GM13977 (cell line): Measurements from ENCODE around the gene RNF225.

Source experiments
- DNase-seq: peaks from one replicate; pipeline ENCODE4 v3.0.0; 2012; ENCODE audit warnings: low spot score
- in situ Hi-C: fragments of 300-500 bp; cut with MboI; formaldehyde crosslinking; loops from one replicate; pipeline ENCODE4 v1.12.0; 2022; ENCODE audit warnings: low sequenced_read_pairs, low pct_unique_long_range_greater_than_20kb, mixed read lengths, inconsistent platforms; ENCODE audit not compliant: unreplicated experiment
- TF ChIP-seq, protein P1 (sequence below): IDR thresholded peaks from 2 replicates; pipeline ENCODE4 v1.5.1; 2012; ENCODE audit warnings: mild to moderate bottlenecking, control low read depth; ENCODE audit not compliant: insufficient read depth; ENCODE audit errors: extremely low read depth, missing control alignments

Gene RNF225

GRCh38 chr19:58396691-58397532 lies 1.5 kb downstream of the RNF225 start:
- TF ChIP-seq, protein P1, sequence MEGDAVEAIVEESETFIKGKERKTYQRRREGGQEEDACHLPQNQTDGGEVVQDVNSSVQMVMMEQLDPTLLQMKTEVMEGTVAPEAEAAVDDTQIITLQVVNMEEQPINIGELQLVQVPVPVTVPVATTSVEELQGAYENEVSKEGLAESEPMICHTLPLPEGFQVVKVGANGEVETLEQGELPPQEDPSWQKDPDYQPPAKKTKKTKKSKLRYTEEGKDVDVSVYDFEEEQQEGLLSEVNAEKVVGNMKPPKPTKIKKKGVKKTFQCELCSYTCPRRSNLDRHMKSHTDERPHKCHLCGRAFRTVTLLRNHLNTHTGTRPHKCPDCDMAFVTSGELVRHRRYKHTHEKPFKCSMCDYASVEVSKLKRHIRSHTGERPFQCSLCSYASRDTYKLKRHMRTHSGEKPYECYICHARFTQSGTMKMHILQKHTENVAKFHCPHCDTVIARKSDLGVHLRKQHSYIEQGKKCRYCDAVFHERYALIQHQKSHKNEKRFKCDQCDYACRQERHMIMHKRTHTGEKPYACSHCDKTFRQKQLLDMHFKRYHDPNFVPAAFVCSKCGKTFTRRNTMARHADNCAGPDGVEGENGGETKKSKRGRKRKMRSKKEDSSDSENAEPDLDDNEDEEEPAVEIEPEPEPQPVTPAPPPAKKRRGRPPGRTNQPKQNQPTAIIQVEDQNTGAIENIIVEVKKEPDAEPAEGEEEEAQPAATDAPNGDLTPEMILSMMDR = no peak
- in situ Hi-C loops = no loop called here
- no peak for DNase-seq

DNA sequence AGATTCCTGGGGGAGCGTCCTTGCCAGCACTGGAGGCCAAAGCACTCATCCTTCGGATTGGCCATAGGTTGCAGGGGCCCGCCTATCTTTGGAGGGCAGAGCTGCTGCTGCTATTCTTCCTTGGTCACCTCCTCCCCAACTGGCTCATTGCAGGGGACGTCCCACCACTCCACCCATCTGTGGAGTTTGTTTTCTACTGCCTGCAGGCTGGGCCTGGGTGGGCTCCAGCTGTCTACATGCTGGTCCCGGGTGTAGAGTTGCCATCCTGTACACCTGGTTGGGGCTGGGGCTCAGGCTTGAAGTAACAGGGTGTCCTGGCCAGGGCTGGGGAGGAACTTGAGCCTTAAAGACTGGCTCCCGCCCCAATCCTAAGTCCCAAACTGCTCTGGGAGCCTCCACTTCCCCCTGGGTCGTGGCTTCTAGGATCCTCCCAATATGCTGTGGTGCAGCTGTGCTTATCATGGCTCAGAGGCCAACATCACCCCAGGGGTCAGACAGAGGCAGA lies 2.1 kb downstream of the RNF225 start:
- no peak for DNase-seq
- TF ChIP-seq, protein P1 = no peak
- in situ Hi-C loops = no loop called here

- in situ Hi-C loops = no loop called here
- TF ChIP-seq, protein P1 = no peak
- no peak for DNase-seq
These were observed 2.6 kb downstream of the RNF225 start for GRCh38 chr19:58398087-58398486.

GRCh38 chr19:58398545-58398944 lies 3.1 kb downstream of the RNF225 start:
- DNase-seq = no peak

GRCh38 chr19:58399903-58400302 lies 4.4 kb downstream of the RNF225 start:
- TF ChIP-seq, protein P1 = no peak
- in situ Hi-C loops = no loop called here
- no peak for DNase-seq

More at GRCh38 chr19:58398545-58398944, 3.1 kb downstream of the RNF225 start:
- TF ChIP-seq, protein P1 = no peak
- in situ Hi-C loops = no loop called here

DNA sequence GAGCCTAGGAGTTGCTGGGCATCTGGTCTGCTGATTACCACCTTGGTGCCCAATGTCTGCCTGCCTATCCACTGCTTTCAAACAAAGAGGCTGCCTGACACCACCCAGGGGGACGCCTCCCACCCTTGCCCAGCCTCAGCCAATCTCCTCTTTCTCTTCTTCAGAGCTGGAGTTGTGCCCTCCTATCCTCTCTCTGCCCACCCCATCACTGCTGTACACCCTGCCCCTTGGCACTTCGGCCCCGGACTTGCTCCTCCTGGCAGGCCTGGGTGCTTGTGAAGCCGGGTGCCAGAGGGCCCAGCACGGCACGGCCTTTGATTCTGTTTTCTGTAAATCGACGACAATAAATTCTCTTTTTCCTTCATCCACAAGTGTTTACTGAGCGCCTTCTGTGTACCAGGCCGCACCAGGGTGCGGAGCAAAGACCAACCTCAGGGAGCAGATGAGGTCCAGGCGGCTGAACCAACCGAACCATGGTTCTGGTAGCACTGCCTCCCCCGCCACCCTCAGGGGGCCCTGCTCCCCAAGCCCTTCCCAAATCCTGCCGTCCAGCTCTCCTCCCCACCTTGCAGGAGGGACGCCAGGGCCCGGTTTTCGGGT lies 5.0 kb downstream of the RNF225 start:
- TF ChIP-seq, protein P1 = no peak
- in situ Hi-C loops = no loop called here
- DNase-seq = no peak
